HL-60/S4 (cell line): ENCODE measurements around the gene ZNF554.
"Not testable (repeated sequence)": the region's sequence is repeated elsewhere in the genome, so short reads cannot be mapped to it uniquely, and the experiment has no call there.

Source experiments
- in situ Hi-C: fragments of 300-500 bp; cut with MboI; formaldehyde crosslinking; loops from 2 replicates; pipeline ENCODE4 v1.14.3; 2022; ENCODE audit warnings: low sequenced_read_pairs

ZNF554 gene

DNA sequence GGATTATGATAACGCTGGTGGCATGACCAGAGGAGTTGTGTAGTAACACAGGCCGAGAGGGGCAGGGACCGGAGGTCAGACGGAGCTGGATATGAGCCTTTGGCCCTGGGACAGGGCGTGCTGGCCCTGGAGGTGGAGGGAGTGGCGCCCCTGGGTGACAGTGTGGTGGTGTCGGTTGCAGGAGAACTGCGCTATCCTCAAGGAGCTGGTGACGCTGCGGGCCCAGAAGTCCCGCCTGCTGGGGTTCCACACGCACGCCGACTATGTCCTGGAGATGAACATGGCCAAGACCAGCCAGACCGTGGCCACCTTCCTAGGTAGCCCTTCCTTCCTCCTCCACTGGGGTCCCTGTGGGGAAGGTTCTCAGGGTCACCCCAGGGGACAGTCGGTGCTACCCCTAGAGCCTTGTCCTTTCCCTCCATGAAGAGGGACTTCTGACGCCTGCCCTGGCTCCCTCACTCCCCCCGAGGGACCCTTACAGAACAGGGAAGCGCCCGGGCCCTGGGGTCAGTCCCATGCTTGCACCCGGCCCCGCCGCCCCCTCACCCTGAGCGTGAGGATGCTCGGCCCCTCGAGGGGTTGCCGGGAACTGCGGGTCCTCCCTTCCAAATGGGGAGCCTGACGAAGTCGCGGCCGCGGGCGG lies 12.8 kb upstream of the ZNF554 start:
- in situ Hi-C loops, result no loop called here

- in situ Hi-C loops, result no loop called here
Observed at GRCh38 chr19:2807379-2808128, 12.1 kb upstream of the ZNF554 start.

DNA sequence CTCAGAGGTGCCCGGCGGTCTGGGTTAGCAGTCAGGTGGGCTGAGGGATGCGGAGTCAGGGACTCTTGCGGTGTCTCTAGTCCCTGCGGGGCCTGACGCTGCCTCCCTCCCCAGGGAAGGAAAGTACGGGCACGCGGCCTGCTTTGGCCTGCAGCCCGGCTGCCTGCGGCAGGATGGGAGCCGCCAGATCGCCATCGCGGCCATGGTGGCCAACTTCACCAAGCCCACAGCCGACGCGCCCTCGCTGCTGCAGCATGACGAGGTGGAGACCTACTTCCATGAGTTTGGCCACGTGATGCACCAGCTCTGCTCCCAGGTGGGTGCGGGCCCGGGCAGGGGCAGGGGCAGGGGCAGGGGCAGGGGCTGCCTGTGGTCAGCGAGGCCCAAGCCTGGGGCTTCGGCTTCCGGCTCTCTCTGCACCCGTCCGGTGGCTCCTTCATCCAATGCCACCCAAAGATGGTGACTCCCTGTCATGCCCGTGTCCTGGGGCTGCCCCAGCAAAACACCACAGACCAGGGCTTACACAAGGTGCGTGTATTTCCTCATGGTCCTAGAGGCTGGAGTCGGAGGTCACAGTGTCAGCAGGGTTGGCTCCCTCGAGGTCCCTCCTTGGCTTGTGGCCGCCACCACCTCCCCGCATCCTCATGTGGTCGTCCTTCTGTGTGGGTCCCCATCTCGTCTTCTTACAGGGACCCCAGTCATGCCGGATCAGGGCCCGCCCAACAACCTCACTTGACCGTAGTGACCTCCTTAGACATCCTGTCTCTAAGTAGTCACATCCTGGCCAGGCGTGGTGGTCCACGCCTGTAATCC lies 11.3 kb upstream of the ZNF554 start:
- in situ Hi-C loops, result no loop called here

GRCh38 chr19:2809387-2810140 lies 10.1 kb upstream of the ZNF554 start:
- in situ Hi-C loops, result no loop called here

GRCh38 chr19:2810141-2811091 lies 9.3 kb upstream of the ZNF554 start:
- in situ Hi-C loops, result no loop called here

GRCh38 chr19:2811221-2811722 lies 8.4 kb upstream of the ZNF554 start:
- in situ Hi-C loops, result no loop called here

- in situ Hi-C loops, result no loop called here
Observed at GRCh38 chr19:2811735-2812413, 7.8 kb upstream of the ZNF554 start.

DNA sequence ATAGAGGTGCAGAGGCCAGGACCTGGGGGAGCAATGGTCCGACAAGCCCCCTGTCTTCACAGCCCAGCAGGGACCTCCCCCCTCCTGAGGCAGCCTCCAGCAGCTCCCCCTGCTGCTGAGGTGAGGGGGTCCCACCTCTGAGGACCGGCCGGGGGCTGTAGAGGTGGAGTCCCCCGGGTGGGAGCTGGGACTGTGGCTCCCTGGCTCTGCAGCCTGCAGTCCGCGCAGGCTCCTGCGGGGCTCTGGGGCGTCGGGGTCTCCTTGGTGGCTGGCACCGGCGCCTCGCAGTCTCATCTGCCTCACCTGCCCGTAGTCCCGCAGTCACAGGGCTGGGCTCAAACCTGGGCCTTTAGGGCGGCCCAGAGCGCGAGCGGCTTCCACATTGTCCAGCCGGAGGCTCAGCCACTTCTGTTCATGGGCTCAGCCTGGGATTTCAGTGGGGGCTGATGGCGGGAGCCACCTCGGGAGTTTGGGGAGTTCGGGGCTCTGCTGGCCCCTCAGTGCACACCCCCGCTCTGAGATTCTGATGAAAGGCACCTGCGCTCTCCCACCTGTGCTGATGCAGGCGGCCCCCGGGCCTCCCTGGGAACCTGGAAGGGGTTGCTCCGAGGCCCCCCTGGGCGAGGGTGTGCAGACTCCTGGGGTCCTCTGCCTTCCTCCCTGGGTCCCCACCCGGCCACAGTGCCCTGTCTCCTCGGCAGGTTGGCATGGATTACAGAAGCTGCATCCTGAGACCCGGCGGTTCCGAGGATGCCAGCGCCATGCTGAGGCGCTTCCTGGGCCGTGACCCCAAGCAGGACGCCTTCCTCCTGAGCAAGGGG lies 7.0 kb upstream of the ZNF554 start:
- in situ Hi-C loops, result no loop called here

- in situ Hi-C loops, result no loop called here
Observed at GRCh38 chr19:2813235-2814160, 6.2 kb upstream of the ZNF554 start.

- in situ Hi-C loops, result no loop called here
Observed at GRCh38 chr19:2814426-2814825, 5.2 kb upstream of the ZNF554 start.

GRCh38 chr19:2815191-2815614 lies 4.5 kb upstream of the ZNF554 start:
- in situ Hi-C loops, result no loop called here

DNA sequence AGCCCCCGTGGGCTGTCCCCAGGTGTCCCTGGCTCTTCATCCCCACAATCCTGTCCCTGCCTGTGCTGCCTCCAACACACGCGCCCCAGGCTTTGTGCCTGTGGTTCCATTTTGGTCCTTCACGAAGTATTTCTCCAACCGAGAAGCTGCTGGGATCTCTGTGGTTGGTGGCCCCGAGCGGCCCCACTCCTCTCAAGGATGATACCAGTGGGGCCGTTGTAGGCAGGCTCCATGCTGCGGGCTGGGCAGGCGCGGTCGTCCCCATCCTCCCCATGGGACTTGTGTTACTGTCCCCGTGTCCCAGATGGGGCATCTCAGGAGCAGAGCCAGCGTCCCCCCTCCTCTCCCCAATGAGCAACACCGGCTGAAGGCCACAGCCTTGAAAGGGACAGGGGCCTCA lies 3.7 kb upstream of the ZNF554 start:
- in situ Hi-C loops, result no loop called here

- in situ Hi-C loops, result no loop called here
Observed at GRCh38 chr19:2816641-2817040, 3.0 kb upstream of the ZNF554 start.

- in situ Hi-C loops, result not testable (repeated sequence)
Observed at GRCh38 chr19:2817237-2817829, 2.3 kb upstream of the ZNF554 start.

GRCh38 chr19:2820112-2820702 lies 539 bp downstream of the ZNF554 start:
- in situ Hi-C loops, result no loop called here

DNA sequence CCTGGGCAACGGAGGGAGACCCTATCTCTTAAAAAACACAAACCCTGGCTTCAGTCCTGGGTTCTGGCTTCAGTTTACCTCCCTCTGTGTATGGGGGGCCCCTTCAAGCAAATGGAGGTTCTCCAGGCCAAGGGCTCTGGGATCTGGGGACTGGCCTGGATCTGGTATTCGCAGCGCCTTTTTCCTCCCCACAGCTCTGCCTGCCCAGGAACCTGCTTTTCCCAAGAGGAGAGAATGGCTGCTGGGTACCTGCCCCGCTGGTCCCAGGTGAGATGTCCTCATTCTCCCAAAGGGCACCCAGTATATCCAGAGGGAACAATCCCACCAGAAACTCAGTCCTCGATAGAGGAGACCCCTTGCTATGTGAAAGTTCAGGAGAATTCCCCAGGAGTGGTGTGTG lies 3.2 kb downstream of the ZNF554 start:
- in situ Hi-C loops, result no loop called here
